Loucy (cell line): Measurements from ENCODE around the gene GDPD5.

Experiments
- CTCF ChIP-seq: fragments of 200-600 bp; sonication (generic); conservative IDR thresholded peaks from 2 replicates; pipeline ENCODE4 v1.5.1; 2014; ENCODE audit warnings: mild to moderate bottlenecking, antibody characterized with exemption, low read length
- EZH2phosphoT487 ChIP-seq: fragments of 200-600 bp; IDR thresholded peaks from 2 replicates; pipeline ENCODE4 v1.6.1; 2018; ENCODE audit warnings: antibody characterized with exemption, mild to moderate bottlenecking, moderate library complexity, borderline replicate concordance

GRCh38 chr11:75491465-75491864, 34.3 kb downstream of the GDPD5 start:
- no peak for TF ChIP-seq CTCF
- no peak for TF ChIP-seq EZH2phosphoT487
